Limb (tissue), 2 donors: ENCODE results near the gene CYB561D2.

Experiments
- DNase-seq, 2 donors: peaks; one replicate each; pipeline ENCODE4 v3.0.0-alpha.2; 2016; ENCODE audit errors: extremely low spot score in 2 of 2

CYB561D2 gene

DNA sequence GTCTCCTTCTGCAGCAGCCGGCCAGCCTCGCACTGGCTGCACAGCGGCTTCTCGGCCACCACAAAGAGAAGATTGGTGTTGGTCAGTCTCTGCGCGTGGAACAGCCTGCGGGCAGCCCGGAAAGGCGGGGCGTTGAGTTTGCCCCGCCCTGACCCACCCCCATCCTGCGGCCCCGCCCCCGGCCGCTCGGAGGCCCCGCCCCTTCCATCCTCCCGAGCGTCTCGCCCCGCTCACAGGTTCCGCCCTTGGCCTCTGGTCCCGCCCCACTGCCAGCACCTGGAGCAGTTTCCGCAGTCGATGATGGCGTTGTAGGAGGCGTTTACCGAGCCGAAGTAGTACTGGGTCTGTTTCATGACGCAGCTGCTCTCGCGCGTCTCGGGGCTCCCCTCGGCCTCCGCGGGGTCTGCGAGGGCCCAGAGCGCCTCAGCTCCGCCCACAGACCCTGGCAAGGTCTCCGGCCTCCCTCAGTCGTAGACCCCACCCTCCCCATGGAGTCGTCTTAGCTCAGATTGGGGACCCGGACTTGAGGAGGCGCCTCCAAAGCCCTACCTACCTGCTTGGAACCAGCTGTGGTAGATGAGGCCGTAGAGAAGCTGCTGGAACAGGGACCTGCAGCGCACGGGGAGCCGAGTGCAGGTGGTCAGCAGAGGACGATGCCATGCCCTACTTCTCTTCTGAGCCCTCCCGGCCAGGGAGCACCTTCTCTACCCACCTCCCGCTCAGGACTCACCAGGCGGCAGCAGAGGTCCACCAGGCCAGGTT lies 14.6 kb downstream of the CYB561D2 start:
- DNase-seq = peak; percentile 76 to 89

DNA sequence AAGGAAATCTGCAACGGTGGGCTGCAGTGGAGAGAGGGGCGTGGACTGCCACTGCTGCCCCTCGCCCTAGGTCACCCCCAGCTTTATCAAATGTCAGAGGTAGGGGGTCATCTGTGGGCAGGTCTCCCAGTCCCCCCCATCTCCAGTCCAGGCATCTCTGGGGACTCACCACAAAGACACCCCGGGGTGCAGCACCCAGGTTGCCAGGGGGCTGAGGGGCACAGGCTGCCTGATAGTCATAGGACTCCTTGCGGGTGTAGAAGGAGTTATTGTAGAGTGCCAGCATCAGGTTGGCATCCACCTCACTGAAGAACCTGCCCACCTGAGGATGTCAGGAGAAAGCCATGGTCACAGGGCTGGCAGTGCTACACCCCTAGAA lies 15.2 kb downstream of the CYB561D2 start:
- DNase-seq = no peak

DNA sequence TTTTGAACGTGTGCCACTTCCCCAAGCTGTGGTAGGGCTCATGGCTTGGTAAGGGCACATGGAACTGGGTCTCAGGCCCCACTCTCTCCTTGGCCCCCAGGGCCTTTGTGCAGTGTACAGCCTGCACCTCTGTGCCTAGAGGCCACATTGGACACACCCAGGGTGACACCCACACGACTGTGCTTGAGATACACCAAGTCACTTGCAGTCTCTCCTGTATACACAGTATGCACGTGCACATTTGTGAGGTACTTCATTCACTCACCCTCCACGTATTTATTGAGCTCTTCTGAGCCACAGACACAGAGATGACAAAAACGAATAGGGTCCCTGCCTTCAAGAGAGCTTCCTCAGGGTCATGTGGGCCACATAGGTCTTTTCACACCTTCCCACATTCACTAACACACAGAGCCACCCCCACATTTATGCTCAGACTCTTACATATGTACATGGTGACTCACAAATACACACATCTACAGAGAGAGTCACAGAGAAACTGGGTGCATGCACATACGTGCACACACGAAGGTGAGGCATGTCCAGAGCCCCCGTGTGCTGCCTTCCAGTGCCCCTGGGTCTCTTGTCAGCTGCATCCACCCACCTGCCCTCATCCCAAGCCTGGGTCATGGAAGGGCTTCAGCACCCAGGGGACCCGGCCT lies 18.5 kb downstream of the CYB561D2 start:
- DNase-seq = no peak

DNA sequence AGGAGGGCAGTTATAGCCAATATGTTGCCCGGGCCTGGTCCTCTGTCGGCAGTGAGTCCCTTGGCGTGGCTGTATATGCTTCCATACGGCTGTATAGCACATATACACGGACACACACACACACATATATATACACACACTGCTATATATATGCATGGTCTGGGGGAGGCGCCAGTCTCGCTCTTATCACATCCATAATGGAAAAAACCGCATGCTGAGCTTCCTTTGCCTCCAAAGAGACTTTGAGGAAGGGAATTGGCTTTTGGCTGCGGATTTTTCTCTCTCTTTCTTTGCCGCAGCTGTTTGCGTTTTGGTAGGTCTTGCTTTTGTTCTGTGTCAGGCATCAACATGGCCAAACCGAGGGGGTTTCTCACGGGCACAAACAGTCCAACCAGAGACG lies 19.9 kb downstream of the CYB561D2 start:
- peak; percentile 68 to 70 for DNase-seq

DNA sequence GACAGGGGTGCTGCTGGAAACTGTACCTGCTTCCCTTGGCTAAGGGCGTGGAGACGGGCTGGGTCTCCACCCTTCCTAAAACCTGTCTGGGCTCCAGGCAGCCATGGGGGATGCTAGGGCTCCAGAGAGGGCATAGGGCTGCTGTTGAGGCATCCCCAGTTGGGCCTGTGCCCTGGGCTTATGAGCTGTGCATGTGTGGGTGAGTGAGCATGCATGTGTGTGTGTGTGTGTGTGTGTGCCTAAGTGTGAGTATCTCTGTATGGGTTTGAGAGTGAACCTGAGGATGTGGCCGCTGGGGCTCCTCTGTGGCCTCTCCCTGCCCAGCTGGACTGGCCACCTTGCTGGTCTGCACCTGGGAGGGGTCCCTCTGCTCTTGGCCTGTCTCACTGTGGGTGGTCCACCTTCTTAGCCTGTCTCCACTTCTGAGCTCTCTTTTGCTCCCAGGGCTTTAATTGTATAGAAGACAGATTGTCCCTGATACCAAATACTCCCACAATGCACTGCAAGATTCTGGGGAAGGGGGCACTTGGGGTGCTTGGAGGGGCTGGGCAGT lies 20.5 kb downstream of the CYB561D2 start:
- DNase-seq = no peak

DNA sequence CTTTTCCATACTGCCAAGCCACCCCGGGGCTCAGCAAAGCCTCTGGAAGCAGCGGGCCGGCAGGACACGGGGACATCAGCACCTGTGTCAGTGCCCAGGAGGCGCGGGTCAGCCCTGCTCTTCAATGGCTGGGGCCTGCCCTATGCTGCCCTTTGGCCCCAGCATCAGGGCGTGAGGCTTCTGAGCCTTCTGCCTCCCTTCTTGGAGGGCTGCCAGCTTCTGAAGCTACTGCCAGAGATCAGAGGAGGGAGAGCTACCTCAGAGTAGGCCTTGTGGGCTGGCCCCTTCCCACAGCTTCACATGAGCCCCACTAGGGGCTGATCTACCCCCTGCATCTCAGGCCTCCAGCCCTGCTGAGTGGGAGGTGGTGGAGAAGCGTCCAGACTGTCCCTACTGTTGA lies 21.7 kb downstream of the CYB561D2 start:
- DNase-seq = no peak

DNA sequence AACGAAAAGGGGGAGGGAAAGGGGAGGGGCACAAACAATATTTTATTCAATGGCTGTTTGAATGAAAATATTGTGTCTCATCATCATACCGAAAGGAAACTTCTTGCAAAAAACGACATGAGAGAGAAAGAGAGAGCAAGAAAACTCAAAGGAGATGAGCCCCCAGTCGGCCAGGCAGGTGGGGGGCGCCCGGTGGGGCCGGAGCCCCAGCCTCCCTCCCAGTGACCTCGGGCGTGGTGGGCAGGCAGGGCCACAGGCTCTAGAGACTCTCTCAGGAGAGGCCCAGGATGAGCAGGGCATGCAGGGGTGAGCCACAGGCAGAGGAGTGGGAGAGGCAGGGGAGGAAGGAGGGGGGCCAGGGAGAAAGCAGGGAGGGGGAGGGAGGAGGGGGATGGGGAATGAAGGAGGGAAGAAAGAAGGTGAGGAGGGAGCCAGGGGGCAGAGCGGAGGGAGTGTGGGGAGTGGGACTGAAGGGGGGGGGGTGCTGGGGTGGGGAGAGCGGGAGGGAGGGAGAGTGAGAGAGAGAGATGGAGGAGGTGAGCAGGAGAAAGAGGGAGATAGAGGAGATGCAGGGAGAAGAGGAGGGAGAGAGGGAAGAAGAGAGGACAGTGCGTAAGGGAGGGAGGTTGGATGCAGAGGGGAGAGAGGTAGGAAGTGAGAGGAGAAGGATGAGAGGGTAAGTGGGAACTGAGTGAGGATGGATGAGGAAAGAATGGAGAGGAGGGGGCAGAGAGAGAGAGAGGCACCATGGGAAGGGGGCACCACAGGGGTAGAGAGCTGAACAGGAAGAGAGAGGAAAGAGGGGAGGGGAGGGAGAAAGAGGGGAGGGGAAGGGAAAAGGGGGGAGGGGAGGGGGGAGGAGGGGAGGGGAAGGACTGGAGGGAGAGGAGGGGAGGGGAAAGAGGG lies 22.7 kb downstream of the CYB561D2 start:
- peak in 1 of 2 donors; percentile 62 for DNase-seq

DNA sequence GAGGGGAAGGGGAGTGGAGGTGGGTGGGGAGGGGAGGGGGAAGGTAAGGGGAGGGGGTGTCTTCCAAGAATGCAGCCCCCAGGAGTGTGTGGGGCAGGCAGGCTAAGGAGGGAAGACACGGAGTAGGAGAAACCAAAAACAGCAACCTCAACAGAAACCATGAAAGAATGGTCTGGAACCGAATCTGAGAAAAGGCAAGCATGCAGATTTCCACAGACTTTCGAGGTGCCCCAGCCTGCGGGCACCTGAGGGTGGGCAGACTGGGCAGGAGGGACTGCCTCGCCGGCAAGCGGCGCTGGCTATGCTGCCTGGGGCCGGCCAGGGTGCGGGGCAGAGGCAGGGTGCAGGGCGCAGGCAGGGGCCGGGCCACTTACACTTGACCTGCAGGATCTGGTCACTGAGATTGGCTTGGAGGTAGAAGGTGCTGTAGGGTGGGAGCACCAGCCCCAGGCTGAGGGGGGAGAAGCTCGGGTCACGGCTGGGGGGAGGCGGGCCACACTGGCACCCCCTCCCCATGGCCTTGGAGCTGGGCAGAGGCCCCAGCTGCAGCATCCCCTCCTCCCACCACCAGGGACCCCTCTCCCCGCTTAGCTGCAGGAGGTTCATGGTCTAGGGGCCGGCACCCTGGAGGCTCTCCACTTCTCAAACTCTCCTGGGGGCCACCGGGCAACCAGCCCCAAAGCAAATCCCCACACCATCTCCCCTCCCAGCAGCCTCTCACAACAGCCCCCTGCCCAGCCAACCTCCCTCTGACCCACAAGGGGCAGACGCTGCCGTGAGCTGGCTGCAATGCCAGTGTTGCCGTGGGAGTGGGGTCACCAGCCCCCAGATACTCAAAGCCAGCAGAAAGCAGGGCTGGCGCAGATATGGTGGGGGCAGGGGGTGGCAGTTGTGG lies 23.9 kb downstream of the CYB561D2 start:
- no peak for DNase-seq

DNA sequence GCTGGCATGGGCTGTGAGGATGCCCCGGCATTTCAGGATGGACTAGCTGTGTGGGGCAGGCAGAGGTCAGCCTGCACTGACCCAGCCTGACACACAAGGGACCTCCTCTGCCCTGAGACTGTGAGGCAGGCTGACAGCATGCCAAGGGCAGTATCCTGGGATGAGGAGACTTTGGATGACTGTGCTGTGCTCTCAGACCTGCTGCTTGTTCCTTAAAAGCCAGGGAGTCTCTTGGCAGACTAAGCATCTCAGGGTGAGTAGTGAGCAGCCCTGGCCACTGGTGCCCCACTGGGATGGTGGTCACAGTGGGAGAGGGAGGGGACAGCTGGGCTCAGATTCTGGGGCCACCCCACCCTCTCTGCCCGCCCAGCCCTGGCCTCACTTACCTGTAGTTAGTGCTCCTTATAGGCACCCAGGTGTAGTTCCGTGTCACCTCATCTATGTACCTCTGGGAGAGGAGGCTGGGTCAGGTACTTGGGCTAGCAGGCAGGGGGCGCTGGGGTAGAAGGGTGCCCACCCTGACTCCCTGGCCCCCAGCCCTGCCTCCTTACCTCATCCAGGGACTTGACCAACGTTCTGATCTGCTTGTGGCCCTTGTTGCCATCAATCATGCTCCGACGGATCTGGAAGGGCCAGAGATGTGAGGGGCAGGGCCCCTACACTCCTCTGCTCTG lies 24.7 kb downstream of the CYB561D2 start:
- no peak for DNase-seq

DNA sequence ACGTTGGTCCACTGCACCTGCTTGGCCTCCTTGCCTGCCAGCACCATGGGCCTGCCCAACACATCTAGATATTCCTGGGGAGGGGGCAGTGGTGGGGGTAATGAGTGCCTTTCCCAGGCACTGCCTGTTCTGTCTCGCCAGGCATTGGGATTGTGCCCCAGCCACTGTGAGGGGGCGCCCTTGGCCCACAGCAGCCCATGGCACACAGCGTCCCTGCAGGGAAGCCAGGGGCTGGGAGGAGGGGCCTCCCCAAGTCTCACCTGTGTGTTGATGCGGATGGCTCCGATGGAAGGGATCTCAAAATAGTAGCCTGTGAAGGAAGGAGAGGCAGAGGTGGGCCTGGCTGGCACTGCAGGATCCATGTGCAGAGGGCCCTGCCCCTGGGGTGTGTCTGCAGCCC lies 27.4 kb downstream of the CYB561D2 start:
- no peak for DNase-seq

DNA sequence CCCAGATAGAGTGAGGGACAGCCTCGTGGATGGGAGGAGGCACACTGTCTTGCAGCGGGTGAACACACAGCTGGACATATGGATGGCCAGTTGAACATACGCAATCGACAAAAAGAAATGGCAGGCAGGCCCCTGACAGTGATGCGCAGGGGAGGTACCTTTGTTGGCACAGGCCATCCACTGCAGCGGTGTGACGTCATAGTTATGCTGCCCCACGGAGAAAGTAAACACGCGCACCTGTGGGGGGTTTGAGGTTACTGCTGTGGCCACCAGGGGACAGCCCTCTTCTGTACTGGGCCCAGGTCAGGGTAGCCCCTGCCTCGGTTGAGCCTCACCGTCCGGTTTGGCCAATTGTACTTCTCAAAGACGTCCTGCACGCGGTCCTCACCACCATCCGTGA lies 28.1 kb downstream of the CYB561D2 start:
- no peak for DNase-seq

DNA sequence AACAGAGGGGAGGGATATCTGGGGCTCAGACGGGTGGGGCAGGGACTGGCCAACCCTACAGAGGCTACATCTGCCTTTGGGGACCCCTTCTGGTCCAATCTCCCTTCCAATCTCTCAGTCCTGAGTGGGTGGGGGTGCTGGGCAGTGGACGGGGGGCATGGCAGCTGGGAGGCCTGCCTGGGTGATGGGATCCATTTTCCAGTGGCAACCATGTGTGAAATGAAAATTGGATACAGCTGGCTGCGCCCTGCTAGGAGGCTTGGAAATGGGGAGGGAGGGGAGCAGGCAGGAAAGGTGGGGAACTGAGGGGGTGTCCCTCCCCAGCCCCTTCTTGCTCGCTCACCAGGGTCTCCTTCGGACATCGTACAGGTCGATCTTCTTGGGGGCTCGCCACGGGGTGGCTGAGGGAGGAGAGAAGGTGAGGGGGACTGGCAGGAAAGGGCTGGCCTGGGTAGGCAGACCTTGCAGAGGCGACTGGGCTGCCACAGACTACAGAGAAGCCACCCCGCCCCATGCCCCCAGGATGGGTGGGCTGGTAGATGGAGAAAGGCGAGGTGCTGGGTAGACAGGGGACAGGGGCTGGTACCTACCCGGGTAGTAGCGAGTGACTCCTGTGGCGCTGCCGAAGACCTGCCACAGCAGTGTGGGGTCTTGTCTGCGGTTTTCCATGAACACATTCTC lies 29.9 kb downstream of the CYB561D2 start:
- DNase-seq = no peak

DNA sequence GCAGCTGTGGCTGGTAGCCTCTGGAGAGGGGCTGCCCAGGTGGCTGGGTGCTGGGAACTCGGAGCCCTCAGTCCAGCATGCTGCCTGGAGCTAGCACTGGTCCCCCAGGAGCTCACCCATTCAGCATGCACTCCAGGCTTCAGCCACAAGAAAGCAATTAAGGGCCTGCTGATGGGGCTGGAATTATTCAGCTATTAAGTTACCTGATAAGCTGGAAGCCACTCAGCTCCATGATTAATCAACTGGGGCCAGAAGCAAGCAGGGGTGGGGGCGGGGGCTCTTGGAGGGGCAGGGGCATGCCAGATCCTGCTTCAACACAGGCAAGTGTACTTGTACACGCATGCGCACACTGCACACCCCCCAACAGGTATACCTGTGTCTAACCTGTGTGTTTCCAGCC lies 30.7 kb downstream of the CYB561D2 start:
- DNase-seq = no peak

DNA sequence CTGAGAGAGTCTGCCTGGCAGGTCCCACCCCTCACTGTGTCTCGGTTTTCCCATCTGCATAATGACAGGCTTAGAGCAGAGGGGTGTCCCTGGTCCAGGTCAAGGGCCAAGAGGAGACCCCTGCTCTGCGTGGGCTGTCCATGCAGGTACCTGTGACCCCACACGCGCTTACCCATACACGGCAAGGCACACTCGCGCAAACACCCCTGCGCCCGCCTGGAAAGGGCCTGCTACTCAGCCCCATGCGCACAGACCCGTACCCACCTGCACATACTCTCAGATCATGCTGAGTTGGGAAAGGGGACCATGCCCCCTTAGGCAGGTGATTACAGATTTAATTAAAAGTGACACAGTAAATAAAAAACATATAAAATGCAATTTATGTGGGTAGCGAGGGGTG lies 32.1 kb downstream of the CYB561D2 start:
- DNase-seq = no peak

DNA sequence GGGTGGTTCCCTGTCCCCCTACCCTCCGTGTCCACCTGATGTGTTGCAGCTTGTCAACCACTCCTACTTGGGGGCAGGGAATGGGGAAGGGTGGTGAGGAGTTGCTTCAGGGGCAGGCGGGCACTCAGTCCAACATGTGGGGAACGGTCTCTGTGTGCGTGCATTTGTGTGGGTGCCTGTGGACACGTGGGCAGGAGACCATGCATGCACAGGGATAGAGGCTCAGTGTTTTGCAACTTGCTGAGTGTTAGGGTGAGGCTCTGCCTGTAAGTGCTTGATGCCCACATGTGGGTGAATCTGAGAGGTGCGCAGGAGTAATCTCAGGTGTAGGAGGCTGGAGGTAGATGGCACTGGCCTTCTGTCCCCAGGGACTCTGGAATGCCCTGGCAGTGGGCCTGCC lies 33.1 kb downstream of the CYB561D2 start:
- no peak for DNase-seq

DNA sequence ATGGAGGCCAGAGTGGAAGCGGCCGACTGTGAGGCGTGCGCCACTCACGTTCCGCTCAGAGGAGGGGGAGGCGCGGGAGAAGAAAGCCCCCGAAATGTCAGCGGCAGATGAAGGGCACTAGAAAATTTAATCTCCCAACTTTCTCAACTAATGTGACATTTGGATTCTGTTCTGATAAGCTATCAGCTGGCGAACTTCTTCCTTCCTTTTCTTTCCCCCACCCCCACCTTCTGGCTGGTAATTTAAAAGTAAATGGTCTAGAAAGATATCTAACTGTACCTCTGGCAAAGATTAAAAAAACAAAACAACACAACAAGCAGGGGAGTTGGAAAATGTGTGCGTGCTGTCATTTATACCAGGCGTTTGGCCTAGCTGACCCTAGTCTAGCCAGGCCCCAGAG lies 35.1 kb downstream of the CYB561D2 start:
- no peak for DNase-seq

DNA sequence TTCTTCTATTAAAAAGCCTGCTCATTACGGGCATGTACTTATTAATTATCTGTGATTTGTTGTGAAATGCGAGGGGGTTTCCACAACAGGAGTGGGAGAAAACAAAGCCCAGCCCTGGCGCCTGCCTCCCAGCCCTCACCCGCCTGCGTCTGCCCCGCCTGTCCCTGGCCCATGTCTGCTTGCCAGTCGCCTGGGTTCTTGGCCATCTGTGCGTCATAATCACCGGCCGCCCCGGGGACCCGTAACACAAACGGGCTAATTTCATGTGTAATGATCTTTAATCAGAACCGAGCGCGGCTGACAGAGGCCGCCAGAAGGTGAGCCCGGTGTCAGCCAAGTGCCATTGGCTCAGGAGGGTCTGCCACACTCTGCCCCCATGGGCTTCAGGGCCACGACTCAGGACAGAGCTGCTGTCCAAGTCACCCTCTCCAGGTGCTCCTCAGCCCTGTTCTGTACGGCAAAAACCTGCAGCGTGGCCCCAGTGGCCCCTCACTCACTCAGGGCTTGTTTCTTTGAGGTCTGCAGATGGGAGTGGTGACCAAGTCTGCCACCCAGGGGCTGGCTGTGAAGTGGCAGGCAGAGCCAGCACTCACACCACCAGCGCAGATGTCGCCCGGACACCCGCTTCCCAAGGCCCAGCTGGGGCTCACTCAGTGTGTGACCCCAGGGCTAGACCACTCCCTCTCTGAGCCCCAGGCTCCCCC lies 37.5 kb downstream of the CYB561D2 start:
- no peak for DNase-seq

DNA sequence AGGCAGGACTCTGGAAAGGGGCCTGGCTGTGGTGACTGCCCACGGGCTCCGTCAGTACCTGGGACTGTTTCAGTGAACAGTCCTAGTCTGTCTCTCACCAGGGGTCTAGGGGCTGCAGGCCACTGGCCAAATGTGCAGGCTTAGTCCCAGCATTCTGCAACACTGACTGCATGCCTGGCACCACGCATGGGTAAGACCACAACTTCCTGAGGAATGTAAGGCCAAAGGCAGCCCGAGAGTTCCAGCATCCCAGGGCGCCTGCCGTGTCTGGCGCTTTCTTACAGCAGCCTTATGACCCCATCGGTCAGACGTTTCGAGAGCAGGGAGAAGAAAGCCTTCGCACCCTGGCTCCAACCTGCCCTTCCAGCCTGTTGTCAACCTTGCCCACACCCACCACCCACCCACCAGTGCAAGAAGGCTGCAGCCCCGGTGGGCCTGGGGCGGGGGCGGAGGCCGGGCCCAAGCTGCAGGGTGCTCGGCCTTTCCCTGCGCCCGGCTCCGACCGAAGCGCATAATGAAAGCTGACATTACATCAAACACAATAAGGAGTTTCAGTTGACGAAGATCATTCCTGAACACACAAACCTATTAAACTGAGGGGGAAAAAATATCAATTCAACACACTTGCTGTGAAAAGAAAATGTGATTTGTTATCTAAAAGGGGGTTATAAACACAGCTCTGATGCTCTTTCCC lies 38.2 kb downstream of the CYB561D2 start:
- no peak for DNase-seq

DNA sequence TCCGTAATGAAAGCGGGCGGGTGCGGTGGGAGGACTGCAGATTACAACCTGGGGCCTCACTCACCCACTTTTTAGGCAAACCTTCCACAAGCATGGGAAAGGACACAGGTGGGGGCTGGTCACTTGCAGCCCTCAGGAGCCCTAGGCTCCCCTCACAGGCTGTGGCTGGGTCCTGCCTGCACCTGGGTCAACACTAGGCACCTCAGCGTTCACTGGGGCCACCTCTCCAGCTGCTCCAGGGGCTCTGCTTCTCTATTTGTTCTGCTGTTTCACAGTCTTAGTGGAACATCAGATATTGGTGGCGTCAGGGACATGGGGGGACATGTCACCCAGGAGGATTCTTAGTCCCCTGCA lies 38.7 kb downstream of the CYB561D2 start:
- no peak for DNase-seq
